ENCODE data around the gene TSPOAP1.
A peak's percentile ranks its signal among the peaks of the same experiment; 100 is the strongest.

Gene TSPOAP1

DNA sequence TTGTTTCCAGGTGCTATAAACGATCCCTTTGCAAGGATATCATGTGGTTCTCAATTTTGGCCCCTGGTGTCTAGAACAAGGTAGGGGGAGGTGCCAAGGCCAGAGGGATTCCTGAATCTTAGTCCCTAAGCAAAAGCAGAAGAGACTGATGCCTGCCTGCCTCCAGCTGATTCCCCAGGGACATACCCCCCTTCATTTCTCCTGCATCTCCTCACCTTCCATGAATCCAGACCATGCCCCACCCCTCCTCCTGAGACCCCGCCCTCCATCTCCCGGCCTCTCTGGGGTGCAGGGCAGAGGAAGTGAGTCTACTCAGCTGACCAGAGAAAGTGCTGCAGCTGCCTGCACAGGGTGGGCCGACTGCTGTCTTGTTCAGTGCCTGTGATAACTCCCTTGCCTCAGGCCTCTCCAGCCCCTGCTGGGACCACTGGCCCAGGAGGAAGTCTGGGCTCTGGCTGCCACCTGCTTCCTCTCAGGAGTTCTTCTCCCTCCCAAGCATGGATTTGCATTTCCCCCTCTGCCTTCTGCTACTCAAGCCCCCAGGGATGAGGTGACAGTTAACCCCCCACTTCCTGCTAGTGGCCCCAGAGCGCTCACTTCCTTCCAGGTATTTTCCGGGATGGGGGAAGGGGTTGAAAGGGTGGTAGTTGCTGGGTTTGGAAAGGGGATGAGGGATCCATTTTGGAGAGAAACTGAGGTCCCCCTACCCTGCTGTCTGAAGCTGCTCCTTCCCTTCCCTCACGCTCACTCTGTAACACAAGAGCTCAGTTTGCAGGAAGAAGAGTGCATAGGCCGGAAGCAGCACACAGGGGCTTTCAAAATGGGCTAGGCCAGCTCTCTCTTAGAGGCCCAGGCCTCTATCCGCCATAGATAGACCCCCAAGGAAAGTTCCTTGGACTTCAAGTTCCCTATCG lies 10.5 kb upstream of the TSPOAP1 start:
- DNase-seq: no peak

DNA sequence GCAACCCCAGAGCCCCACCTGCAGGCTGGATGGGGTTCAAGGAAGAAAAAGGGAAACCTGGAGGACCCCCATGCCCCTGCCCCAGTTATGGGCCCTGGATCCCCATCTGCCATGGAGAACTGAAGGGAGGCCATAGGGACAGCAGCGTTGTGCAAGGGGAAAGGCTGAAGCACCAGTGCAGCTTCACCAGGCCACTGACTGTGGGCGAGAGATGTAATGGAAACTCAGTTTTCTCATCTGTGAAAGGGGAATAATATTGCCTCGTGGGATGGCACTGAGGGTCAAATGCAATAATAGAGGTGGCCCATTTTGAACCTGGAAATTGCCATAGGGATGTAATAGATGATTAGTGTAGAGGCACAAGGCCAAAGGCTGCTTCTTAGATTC lies 9.9 kb upstream of the TSPOAP1 start:
- no peak for DNase-seq

- peak; percentile 92 for DNase-seq
These were observed 9.2 kb upstream of the TSPOAP1 start for GRCh38 chr17:58337600-58338453.

GRCh38 chr17:58337210-58337599 lies 8.6 kb upstream of the TSPOAP1 start:
- DNase-seq: peak; percentile 53

- no peak for DNase-seq
These were observed 8.0 kb upstream of the TSPOAP1 start for GRCh38 chr17:58336456-58337209.

DNA sequence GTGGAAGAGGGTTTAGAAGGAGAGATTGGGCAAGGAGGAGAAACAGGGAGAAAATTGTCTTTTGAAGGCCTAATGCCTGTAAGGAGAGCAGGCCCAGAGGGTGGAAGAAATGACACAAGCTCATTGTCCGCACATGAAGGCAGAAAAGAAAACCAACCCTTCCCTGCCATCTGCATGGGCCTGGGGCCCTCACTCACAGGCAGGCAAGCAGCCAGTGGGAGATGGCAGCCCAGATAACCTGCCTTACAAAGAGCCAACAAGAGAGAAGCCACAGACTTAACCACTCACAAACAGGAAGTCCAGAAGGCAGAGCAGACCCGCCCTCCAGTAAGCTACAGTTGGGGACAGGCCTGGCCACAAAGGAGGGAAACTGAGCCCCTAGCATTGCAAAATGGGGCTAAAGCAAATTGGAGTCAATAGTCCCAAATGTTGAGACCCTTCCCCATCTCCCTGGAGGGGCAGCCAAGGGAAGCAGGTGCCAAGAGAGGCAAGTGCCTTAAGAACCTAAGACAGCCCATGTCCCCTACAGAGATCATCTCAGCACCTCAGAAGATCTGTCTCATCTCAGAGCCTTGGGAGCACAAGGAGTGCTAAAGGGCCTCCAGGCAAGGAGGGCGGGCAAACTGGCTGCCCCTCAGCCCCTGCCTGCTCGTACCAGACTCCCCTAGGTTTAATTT lies 7.3 kb upstream of the TSPOAP1 start:
- peak; percentile 62 for DNase-seq

GRCh38 chr17:58335061-58335731 lies 6.6 kb upstream of the TSPOAP1 start:
- DNase-seq: no peak

- no peak for DNase-seq
These were observed 6.1 kb upstream of the TSPOAP1 start for GRCh38 chr17:58334661-58335060.

GRCh38 chr17:58334256-58334655 lies 5.7 kb upstream of the TSPOAP1 start:
- DNase-seq: no peak

DNA sequence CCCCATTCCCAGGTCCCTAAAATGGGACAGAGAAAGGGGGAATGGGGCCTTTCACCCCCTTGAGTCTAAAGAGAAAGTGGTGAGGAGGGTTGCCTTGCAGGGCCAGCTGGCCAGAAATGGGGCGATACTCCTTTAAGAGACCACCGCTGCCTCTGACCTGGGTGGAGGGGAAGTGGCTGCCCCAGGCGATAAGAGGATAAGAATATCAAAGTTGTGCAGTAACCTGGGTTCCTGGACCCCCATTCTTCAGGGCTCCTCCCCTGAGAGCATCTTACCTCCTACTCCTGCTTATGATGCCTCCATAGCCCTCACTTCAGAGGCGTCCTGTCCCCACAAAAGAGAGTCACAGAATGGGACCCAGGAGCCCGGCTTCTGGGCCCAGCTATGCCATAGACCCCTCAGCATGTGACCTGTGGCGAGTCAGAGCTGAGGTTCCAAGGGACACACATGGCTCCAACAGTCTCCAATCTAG lies 5.2 kb upstream of the TSPOAP1 start:
- DNase-seq: no peak

DNA sequence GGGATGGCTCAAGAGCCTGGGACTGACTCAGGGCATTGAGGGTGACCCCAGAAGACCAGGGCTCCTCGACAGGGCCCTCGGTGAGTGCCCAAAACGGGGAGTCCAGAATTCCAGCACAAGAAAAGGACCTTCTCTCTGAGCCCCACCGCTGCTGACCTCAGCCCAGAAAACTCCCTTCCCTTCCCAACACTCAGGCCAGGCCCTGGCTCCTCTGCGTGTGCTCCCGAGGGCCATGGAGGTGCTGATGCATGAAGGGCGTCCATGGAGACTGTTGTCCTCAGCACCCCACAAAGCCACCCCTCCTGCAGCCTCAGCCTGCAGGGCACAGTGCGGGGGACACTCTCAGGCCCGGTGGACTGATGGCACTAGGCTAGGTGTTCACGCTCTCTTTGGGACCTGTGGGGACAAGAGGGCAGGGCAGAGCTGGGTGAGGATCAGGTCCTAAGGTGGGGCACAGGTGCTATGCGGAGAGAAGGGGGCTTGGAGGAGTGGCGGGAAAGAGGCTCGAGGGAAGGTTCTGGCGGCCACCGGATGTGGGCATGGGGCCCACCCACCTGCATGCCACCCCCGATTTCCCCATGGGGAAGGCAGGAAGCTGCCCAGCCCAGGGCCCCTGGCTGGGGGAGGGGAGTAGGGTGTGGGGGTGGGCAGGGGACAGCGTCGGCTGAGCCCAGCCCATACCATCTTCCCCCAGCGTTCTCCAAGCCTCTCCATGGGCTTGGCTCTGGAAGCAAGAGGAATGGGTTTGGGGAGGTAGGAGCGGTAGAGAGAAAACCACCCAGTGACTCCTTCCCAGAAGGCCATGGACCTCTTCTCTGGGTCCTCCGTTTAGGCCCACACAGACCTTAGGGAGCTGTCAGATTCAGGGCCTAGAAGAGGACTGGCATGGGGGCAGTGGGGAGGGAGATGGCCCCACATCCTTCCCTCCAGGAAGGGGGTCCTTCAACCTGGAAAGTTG lies 4.5 kb upstream of the TSPOAP1 start:
- DNase-seq: no peak

- peak; percentile 93 for DNase-seq
These were observed 3.5 kb upstream of the TSPOAP1 start for GRCh38 chr17:58331815-58332777.

- DNase-seq: peak; percentile 70
These were observed 2.6 kb upstream of the TSPOAP1 start for GRCh38 chr17:58330997-58331814.

- DNase-seq: peak; percentile 43
These were observed 2.0 kb upstream of the TSPOAP1 start for GRCh38 chr17:58330538-58330996.

GRCh38 chr17:58329810-58330537 lies 1.4 kb upstream of the TSPOAP1 start:
- no peak for DNase-seq

DNA sequence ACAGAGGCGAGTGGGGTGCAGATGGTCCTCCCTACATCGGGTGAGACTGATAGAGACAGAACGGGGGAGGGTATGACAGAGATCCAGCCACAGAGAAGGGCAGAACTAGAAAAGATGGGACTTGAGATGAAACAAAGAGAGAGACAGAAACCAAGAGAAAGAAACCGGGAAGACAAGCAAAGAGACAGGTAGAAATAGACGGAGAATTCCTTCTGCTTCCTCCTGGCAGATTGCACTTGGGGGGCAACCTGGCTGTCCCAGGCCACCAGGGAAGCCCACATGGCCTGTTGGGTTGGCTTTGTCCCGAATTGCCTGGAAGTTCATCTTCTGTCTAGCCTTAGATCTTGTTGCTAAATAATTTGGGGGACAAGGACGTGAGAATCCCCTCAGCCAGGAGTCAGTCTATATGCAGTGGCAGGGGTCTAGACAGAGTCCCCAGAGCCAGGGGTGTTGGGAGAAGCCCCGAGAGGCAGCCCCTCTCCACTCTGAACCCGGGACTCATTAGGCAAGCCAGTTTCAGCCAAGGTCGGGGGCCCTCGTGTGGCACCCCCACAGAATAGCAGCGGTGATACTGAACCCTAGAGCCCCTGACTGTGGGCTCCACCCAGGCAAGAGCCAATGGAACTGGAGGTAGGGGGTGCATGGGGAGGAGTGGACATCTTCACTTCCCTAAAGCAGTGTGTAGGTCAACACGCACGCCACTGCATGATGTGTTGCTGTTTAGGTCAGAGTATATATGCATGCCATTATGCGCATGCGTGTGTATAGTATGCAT lies 627 bp upstream of the TSPOAP1 start:
- peak; percentile 82 for DNase-seq

Measured in activated CD4-positive, alpha-beta T cell treated with anti-CD3 and anti-CD28 coated beads for 1 hour (primary cell).